NCI-H524 (cell line): ENCODE data around the gene GET3.
"Not testable (repeated sequence)": the region's sequence is repeated elsewhere in the genome, so short reads cannot be mapped to it uniquely, and the experiment has no call there.

ENCODE experiments used
- DNase-seq, 2 experiments: peaks; one replicate each; lab custom pipeline; 2025; lab: John Stamatoyannopoulos, UW

GET3 gene

DNA sequence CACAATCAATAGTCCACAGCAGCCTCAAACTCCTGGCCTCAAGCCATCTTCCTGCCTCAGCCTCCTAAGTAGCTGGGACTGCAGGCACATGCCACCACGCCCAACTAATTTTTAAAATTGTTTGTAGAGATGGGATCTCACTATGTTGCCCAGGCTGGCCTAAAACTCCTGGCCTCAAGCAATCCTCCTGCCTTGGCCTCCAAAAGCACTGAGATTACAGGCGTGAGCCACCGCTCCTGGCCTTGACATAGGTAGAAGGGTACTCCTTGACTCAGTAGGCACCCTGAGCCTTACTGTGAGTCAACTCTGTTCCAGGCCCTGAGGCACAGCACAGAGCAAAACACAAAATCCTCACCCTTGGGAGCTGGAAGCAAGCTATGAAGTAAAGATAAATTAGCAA, 21.4 kb upstream of the GET3 start:
- no peak for DNase-seq

DNA sequence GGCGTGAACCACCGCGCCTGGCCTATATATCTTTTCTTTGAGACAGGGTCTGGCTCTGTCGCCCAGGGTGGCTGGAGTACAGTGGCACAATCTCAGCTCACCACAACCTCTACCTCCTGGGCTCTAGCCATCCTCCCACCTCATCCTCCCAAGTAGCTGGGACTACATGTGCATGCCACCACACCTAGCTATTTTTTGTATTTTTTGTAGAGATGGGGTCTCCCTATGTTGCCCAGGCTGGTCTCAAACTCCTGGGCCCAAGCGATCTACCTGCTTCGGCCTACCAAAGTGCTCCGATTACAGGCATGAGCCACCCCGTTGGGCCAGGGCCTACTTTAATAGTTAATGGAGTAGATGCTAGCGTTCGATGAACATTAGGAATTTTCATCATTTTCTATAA, 17.0 kb upstream of the GET3 start:
- no peak for DNase-seq

DNA sequence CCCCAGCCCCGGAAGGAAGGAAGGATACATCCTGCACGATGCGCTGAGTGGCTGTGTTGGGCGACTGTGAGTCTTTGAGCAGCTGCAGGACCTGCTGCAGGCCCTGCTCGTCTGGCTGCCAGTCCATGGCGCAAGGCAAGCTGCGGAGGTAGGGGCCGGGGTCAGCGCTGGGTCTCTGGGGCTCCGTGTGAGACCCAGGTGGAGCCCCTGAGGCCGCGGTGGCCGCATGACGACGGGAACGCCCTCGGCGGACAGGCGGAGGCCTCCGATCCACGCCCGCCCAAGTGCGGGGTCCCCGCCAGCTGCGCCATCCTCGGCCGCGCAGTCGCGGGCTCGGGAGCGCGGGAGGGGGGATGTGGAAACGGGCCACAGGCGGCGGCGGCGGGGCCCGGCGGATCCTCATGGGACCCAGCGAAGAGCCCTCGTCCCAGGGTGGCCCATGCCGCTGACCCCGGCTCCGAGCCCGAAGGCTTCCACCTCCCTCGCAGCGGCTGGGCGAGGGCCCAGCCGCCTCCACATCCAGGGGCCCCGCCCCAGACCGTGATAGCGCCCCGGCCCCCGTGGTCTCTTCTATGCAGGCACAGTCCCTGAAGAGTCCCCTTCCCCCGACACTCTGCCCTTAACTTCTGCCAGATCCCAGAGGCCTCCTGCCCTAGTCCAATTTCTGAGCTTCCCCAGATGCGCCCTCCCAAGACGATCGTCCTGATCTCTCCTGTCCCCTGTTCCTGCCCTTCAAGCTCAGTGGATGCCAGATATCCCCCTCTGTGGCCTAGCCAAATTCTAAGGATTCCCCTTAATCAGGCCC, 16.2 kb upstream of the GET3 start:
- DNase-seq = no peak

DNA sequence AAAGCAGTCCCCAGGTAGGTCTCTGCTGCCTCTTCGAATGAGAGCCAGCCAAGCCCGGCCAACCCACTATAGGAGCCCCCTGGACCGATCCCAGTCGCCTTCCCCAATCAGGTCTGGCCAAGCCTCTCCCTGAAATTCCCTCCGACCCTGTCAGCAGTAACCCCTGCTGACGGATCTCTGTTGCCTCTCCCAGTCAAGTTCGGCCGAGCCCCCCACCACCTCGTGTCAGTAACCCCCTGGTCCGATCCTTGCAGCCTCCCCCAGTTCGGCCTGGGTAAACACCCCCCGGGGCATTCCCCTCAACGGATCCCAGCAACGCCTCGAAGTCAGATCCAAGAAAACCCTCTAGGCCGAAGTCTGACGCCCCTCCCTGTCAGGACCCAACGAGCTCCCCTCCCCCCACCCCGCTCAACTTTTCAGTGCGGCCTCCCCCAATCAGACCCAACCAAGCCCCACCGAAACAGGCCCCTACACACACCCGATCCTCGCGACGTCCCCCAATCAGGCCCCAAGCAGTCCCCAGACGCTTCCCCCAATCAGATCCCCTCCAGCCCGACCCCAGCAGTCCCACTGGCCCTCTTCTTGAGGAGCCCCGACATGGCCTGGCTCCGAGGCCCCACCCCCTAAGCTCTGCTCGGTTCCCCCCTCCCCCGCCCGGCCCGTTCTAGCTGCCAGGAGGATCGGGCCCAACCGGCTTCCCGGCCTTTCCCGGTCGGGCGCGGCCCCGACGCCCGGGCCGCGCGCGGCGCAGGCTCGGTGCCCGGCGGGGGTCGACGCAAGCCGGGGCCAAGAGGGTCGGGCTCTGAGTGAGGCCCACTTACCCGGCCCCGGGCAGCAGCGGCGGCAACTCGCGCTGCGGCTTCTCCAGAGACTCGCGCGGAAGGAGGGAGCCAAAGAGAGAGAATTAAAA, 15.4 kb upstream of the GET3 start:
- no peak for DNase-seq

DNA sequence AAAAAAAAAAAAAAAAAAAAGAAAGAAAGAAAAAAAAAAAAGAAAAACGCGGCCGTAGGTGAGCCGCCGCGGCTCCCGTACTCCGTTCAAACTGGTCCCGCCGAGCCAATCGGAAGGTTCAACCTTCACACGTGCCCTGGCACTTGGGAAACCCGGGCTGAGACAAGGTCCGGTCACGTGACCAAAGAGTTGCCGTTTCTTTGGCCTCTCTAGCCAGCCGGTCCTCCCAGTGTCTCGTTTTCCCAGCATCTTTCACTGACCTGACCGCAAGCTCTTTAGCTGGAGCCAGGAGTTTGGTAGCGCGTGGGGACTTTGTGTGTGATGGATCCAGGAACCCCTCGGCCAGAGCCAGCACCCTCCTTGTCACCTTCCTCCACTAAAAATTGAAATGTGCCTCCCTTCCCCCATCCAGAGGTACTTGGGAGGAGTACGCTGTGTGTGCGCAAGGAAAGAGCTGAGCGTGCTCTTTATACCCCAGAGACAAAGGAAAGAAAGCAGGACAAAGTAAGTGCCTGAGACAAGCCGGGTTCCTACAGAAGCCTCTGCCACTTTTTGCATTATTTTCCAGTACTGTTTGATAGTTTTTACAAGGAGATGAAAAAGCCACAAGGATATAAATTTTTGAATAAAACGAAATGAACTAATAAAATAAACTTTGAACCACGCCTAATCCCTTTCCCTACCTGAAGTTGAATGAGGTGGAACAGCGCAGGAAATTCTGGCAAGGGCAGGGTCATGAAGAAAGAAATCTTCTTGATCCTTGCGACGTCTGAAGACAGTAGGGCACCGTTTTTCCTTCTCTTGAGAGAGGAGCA, 14.5 kb upstream of the GET3 start:
- peak; percentile 99 to 100 for DNase-seq

DNA sequence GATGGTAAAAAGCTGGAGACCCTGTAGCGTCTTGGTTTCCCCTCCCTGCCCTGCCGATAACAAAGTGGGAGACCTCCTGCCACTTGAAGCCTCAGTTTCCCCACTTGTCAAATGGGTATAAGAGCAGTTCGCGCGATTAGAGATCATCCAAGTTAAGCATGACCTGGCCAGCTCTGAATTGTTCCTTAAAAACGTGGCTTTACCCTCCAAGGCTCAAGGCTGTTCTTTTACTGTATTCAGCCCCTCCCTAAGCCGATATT, 14.0 kb upstream of the GET3 start:
- peak in 1 of 2 experiments; percentile 56 for DNase-seq

DNA sequence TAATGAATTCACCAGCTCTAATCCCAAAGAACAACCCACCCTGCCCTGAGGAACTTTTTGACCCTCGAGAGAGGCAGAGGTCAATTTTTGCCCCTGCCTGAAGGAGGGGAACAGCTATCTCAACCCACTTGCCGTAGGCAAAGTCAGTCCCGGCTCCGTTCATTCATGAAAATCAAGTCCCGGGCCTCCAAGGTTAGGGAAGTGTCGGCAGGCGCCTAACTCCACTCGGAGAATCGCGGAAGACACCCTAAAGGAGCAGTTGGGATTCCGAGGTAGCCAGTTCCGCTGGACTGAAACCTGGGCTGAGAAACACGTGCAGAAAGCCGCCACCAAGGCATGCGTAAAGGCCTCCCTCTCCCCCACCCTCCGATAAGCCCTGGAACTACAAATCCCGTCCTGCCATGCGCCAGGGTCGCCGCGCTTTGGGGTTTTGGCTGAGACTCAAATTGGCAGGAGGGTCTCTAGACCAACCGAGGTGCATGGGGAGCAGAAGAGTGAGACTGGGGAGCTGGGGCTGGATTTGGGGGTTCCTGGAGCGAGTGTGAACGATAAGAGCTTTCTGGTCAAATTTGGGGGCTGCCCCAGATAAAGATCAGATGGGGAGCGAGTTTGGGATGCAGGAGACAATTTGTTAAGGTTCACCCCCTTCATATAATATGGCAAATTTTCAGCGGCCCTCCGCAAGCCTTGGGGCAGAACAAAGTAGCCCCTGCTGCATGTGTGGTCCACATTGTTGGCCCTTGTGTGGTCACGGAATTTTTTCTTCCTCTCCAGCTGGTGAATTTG, 13.5 kb upstream of the GET3 start, which contains the start of gene TNPO2:
Gene TNPO2, minus strand, starts transcription at position 292 of the 786 bp plus-strand sequence. CDS start 2,955 bp downstream, outside the sequence.
- peak; percentile 83 to 87 for DNase-seq

DNA sequence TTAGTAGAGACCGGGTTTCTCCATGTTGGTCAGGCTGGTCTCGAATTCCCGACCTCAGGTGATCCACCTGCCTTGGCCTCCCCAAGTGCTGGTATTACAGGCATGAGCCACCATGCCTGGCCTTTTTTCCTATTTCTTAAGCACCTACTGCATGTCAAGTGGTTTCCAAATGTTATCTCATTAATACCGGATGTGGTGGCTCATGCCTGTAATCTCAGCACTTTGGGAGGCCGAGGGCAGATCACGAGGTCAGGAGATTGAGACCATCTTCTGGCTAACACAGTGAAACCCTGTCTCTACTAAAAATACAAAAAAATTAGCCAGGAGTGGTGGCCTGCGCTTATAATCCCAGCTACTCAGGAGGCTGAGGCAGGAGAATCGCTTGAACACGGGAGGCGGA, 11.7 kb upstream of the GET3 start:
- not testable (repeated sequence) for DNase-seq

DNA sequence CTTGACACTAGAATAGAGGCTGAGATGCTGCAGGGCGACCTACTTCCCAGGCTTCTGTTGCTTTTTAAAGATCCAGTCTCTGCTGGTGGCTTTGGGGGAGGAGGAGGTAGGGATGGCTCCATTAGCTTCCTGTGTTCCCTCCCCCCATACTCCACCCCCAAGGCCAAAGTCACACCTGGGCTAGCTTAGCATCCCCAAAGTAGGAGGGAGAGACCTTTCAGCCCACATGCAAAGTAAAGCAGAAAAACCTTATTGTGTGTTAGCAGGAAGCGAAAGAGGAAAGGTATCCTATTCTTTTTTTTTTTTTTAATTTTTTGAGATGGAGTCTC, 10.3 kb upstream of the GET3 start:
- DNase-seq = no peak

DNA sequence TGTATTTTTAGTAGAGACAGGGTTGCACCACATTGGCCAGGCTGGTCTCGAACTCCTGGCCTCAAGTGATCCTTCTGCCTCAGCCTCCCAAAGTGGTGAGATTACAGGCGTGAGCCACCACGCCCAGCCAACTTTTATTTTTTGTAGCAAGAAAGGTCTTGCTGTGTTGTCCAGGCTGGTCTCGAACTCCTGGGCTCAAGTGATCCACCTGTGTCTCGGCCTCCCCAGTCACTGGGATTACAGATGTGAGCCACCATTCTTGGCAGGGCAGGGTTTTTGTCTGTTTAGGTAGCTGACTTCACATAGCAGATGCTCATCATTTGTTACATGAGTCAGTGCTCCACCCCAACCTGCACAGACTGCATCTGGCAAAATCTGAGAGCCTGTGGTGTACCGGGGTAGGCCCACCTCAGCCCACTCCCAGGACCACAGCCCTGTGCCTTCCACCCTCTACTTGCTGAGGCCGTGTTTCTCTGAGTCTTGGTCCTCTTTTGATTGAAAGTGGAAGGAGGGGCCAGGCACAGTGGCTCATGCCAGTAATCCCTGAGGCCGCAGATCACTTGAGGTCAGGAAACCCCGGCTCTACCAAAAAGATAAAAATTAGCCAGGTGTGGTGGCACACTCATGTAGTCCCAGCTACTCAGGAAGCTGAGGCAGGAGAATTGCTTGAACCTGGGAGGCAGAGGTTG, 9.4 kb upstream of the GET3 start:
- no peak for DNase-seq

DNA sequence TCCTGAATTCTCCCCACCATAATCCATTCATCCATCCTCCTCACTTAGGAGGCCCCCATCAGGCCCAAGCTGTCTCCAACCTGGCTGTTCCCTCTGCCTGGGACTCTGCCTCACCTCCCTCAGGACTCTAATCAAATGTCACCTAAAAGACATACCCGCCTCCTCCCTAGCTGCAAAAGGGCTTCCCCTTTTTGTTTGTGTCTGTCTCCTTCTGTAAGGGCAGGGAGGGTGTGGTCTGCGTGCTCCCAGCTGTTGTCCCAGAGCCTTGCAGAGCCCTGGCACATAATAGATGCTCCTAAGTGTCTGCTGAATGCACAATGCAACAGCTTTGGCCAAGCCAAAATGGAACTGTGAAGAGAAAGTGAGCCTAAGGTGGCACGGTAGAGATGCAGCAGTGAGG, 7.2 kb upstream of the GET3 start:
- no peak for DNase-seq

DNA sequence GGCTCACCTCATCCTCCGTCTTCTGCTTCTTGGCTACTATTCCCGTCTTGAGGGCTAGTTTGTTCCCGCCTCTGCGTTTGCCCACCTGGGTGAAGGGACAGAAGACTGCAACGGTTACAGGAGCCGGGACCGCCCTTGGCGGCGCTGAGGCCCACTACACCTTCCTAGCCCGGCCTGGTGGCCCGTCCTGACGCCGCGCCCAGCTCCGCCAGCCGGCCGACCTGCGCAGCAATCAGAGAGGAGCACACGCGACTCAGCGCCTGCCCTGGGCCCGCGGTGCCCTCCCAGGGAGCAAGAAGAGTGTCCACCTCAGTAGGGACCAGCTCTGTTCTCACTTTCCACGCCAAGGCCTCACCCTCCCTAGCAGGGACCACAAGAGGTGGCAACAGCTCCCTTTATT, 6.0 kb upstream of the GET3 start:
- DNase-seq = no peak

DNA sequence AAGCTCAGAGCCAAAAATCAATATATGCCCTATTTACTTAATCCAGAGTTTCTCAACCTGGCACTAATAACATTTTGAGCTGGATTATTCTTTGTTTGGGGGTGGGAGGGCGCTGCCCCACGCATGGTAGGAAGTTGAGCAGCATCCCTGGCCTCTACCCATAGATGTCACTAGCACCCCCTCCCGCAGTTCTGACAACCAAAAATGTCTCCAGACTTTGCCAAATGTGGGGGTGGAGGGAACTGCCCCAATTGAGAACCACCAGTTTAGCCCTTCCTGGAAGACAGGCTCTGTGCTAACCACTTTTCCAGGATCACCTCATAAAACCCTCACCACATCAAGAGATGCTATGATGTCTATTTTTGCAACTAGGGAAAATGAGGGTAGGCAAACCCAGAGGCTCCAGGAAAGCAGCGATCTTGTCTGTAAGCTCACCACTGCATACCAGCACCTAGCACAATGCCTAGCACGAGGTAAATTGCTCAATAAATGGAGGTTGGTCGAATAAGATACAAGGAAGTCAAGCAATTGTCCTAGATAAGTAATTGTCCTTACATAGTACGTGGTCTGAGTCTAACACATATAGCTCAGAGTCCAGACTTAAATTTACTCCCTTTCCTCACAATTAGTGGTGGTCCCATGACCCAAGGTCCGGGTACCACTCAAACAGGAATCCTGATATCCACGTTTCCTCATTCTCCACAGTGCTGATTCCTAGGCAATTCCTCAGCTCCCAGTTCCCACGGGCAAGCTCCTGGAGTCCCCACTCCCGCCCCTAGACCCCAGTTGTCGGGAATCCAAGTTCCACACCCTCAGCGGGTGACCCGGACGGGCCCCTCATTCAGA, 3.7 kb upstream of the GET3 start:
- DNase-seq = peak; percentile 61 to 67

DNA sequence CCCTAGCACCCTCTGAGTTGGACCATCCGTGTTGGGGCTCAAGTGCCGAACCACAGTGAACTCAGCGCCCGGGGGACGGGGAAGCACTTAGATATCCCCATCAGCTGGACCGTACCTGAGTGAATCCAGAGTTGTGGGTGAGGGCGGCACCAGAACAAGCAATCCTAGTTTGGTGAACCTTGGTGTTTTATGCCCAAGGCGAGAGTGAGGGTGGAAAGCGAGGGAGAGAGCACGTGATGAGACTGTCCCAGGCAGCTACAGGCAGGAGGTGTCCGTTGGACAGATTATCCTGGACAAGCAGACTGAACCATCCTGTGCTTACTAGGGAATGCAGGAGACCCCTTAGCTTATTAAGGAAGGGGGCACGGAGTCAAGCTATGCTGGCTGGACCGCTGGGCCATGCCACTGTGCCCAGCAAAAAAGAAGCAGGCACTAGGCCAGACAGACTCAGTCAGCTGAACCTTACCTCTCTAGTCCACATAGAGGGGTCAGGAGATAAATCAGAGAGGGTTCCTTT, 596 bp downstream of the GET3 start:
- no peak for DNase-seq

DNA sequence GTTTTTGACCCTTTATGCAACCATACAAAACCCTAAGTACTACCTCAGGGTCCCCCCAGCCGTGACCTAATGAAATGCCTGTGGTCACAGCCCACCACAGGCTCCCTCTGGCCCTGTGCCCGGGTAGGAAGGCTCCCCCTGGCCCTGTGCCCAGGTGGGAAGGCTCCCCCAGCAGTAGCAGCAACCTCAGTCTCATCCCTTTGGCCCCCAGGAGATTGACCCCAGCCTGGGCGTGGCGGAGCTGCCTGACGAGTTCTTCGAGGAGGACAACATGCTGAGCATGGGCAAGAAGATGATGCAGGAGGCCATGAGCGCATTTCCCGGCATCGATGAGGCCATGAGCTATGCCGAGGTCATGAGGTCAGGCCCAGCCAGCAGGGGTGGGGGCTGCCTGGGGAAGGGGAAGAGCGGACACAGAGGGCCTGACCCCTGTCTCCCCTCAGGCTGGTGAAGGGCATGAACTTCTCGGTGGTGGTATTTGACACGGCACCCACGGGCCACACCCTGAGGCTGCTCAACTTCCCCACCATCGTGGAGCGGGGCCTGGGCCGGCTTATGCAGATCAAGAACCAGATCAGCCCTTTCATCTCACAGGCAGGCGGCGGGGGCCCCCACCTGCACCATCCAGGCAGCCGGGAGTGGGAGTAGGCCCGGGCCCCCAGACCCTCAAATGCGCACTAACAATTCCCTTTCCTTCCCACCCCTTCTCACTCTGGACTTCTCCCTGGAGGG, 8.0 kb downstream of the GET3 start:
- no peak for DNase-seq

DNA sequence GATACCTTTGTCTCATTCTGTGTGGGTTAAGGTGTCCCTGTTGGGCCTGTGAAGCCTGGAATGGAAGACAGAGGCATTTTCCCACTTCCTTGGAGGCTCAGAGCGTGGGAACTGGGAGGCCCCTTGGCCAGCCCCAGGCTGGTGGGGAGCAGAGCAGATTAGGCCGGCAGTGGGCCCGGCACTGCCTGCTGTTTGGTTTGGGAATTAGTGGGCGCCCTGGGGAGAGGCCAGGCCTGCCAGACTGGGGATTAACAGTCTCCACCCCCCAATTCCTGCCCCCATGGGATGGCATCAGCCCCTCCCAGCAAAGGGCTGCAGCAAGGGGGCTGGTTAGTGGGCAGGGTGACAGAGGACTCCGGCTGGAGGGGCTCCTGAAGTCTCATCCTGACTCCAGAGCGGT, 11.2 kb downstream of the GET3 start:
- peak in 1 of 2 experiments; percentile 47 for DNase-seq

DNA sequence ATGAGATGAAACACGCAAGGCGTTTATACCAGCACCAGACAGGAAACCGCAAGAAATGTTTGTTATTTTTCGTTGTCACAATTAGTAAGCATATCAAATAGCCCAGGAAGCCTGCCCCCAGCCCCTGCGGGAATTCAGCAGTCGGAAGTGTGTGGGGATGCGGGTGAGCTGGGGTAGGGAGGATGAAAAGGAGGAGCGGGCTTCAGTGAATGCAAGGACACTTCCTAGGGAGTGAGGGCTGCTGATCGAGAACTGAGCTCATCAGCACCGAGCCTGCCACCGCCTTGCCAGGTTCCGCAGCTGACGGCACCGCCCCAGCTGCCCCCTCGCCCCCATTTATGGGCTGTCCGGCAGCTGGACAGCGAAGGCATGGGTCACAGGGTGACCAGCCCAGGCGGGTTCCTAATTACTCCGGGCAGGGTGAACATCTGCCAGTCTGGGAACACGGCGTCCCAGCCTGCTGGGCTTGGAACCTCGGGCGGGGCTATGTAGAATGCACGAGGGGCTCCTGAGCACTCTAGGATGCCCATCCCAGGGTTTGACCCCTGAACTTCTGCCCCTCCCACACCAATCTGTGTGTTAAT, 12.7 kb downstream of the GET3 start:
- no peak for DNase-seq

DNA sequence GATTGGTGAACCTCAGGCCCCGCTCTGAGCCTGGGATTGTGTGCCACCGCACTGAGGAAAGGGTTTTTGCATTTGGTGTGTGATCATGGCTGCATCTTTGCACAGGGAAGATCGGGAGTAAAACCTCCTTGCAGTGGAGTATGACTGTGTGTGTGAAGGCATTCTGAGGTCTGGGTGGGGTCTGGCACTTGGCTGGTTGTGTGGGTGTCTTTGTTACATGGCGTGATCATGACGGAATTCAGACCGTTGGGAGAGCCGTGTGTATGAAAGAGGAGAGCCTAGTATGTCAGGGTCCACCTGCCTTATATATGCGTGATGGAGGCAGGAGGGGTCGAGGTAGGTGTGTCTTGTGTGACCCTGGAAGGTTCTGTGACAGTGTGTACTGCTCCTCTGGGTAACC, 13.6 kb downstream of the GET3 start:
- DNase-seq = no peak

DNA sequence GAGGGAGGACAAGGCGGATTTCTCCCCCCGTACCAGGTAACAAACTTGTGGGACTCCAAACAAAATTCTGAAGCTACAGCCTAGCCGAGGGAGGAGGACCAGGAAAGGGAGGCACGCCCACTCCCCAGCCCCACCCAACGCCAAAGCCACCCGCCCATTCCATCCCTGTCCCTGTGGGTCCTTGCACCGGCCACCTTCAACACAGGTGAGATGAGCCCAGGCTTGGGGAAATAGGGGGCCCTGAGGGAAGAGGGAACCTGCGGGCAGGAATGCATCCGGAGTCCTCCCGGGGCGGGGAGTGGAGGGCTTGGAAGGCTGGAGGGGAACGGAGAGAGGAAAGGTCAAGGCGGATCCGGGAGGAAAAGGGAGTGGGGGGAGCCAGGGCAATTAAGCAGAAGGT, 14.3 kb downstream of the GET3 start, which contains the start of gene BEST2:
Gene BEST2, plus strand, starts transcription at position 157 of the 400 bp plus-strand sequence. CDS start 802 bp downstream, outside the sequence.
- DNase-seq = no peak
